GM12878 (cell line): ENCODE results near the gene DNAH17.

ENCODE experiments used
- BRCA1 ChIP-seq: IDR thresholded peaks from 2 replicates; pipeline ENCODE4 v1.6.1; 2011; ENCODE audit warnings: low read depth, low read length, improper control_type of control experiment
- CREB1 ChIP-seq: IDR thresholded peaks from 2 replicates; pipeline ENCODE4 v1.6.1; 2012; ENCODE audit warnings: low read depth, mild to moderate bottlenecking, inconsistent platforms
- CUX1 ChIP-seq: IDR thresholded peaks from 2 replicates; pipeline ENCODE4 v1.6.1; 2012; ENCODE audit warnings: improper control_type of control experiment, low read depth, low read length; ENCODE audit not compliant: insufficient replicate concordance
- E4F1 ChIP-seq: fragments of 450-650 bp; IDR thresholded peaks from 2 replicates; pipeline ENCODE4 v1.6.1; 2018; ENCODE audit warnings: borderline replicate concordance, mild to moderate bottlenecking; ENCODE audit not compliant: partially characterized antibody
- FOXM1 ChIP-seq: IDR thresholded peaks from 2 replicates; pipeline ENCODE4 v1.6.1; 2012; ENCODE audit warnings: low read depth, mild to moderate bottlenecking, inconsistent platforms, low read length, moderate library complexity
- GATAD2B ChIP-seq: fragments of 450-650 bp; conservative IDR thresholded peaks from 2 replicates; pipeline ENCODE4 v1.6.1; 2017; ENCODE audit warnings: low read depth, mild to moderate bottlenecking, moderate library complexity
- HCFC1 ChIP-seq: fragments of 150-350 bp; IDR thresholded peaks from 2 replicates; pipeline ENCODE4 v1.6.1; 2014; ENCODE audit warnings: low read length
- HDAC6 ChIP-seq: fragments of 200-600 bp; sonication (generic); IDR thresholded peaks from one replicate; pipeline ENCODE4 v1.8.0; 2017; ENCODE audit warnings: antibody characterized with exemption; ENCODE audit not compliant: unreplicated experiment
- JUND ChIP-seq: IDR thresholded peaks from 2 replicates; pipeline ENCODE4 v1.6.1; 2012; ENCODE audit warnings: low read depth, mild to moderate bottlenecking, low read length, improper control_type of control experiment, moderate library complexity
- MEF2A ChIP-seq: IDR thresholded peaks from 2 replicates; pipeline ENCODE4 v1.6.1; 2011; ENCODE audit warnings: low read depth, mild to moderate bottlenecking, low read length, moderate library complexity; ENCODE audit not compliant: insufficient read depth
- RAD21 ChIP-seq: IDR thresholded peaks from 2 replicates; pipeline ENCODE4 v1.6.1; 2011; ENCODE audit warnings: mild to moderate bottlenecking, low read depth, low read length, moderate library complexity; ENCODE audit not compliant: insufficient read depth
- RFX5 ChIP-seq: IDR thresholded peaks from 2 replicates; pipeline ENCODE4 v1.6.1; 2011; ENCODE audit warnings: low read depth, low read length, improper control_type of control experiment
- TF ChIP-seq, protein P1 (sequence below), 3 experiments: IDR thresholded peaks in 2 of 3; conservative IDR thresholded peaks in 1 of 3; 2 replicates each; pipeline ENCODE4 v1.5.1; 2011; ENCODE audit warnings: low read depth in 3 of 3, low read length in 3 of 3, mild to moderate bottlenecking in 3 of 3, control low read depth in 2 of 3, moderate library complexity in 2 of 3, inconsistent platforms in 1 of 3, mixed read lengths in 1 of 3; ENCODE audit not compliant: control insufficient read depth in 2 of 3, insufficient read depth in 1 of 3; ENCODE audit errors: extremely low read depth in 1 of 3
- TF ChIP-seq, protein P2 (sequence below): IDR thresholded peaks from 2 replicates; pipeline ENCODE4 v1.6.1; 2012; ENCODE audit warnings: low read depth, low read length, improper control_type of control experiment

GRCh38 chr17:78608122-78608803, 31.1 kb upstream of the DNAH17 start:
- TF ChIP-seq RFX5 (no peak), MEF2A (no peak), CREB1 (no peak), GATAD2B (no peak), FOXM1 (no peak), E4F1 (no peak), HDAC6 (no peak), BRCA1 (no peak), JUND (no peak), RAD21 (no peak), HCFC1 (no peak), CUX1 (no peak)
- TF ChIP-seq, protein P1, sequence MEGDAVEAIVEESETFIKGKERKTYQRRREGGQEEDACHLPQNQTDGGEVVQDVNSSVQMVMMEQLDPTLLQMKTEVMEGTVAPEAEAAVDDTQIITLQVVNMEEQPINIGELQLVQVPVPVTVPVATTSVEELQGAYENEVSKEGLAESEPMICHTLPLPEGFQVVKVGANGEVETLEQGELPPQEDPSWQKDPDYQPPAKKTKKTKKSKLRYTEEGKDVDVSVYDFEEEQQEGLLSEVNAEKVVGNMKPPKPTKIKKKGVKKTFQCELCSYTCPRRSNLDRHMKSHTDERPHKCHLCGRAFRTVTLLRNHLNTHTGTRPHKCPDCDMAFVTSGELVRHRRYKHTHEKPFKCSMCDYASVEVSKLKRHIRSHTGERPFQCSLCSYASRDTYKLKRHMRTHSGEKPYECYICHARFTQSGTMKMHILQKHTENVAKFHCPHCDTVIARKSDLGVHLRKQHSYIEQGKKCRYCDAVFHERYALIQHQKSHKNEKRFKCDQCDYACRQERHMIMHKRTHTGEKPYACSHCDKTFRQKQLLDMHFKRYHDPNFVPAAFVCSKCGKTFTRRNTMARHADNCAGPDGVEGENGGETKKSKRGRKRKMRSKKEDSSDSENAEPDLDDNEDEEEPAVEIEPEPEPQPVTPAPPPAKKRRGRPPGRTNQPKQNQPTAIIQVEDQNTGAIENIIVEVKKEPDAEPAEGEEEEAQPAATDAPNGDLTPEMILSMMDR (IDR thresholded peaks at IDR 0.05 in 2 of 3, conservative IDR thresholded peaks at IDR 0.05 in 1 of 3; ENCODE audit: control insufficient read depth in 2 of 3, extremely low read depth in 1 of 3, insufficient read depth in 1 of 3, low read depth in 3 of 3, low read length in 3 of 3): no peak
- TF ChIP-seq, protein P2, sequence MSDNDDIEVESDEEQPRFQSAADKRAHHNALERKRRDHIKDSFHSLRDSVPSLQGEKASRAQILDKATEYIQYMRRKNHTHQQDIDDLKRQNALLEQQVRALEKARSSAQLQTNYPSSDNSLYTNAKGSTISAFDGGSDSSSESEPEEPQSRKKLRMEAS: no peak
